IMR-90 (cell line): ENCODE results near the gene STAT1. TPM values are rescaled to one million over a fixed set of nuclear protein-coding genes. Genes with fewer than 3 reads are reported as not detected.

Experiments used
- ATAC-seq: fragments of 200-7000 bp; cut with Tn5 transposase; 2 replicates; pipeline ENCODE4 v1.9.1; 2020; ENCODE audit warnings: low read depth, mild to moderate bottlenecking, moderate library complexity
- BruUV-seq: library from RNA; stranded (reverse); fragments of 400-500 nt; replicated peaks from 2 replicates; lab custom pipeline; 2021; lab: Mats Ljungman, UMichigan
- CTCF ChIA-PET: fragments of 300-600 bp; formaldehyde crosslinking; extraction: SDS; loops from one replicate; lab custom pipeline; 2021; ENCODE audit warnings: antibody characterized with exemption; lab: Yijun Ruan, JAX
- POLR2A ChIA-PET: fragments of 300-600 bp; sonication (Branson Sonifier 250); formaldehyde crosslinking; loops from one replicate; lab custom pipeline; 2022; ENCODE audit warnings: antibody characterized with exemption; ENCODE audit not compliant: unreplicated experiment; lab: Charles Lee
- DNase-seq: peaks from one replicate; pipeline ENCODE4 v3.0.0; 2013
- H2AFZ ChIP-seq: replicated peaks from 2 replicates; pipeline ENCODE3; 2013; ENCODE audit warnings: low read length, mild to moderate bottlenecking; ENCODE audit not compliant: poor library complexity
- H2AK5ac ChIP-seq: 2 replicates; pipeline ENCODE4 v1.6.1; 2013; ENCODE audit warnings: low read depth, low read length, inconsistent platforms
- H2AK9ac ChIP-seq: replicated peaks from 2 replicates; pipeline ENCODE3; 2013; ENCODE audit warnings: mild to moderate bottlenecking, low read depth, low read length, moderate library complexity; ENCODE audit not compliant: poor library complexity
- H2BK120ac ChIP-seq: 2 replicates; pipeline ENCODE4 v1.6.1; 2013; ENCODE audit warnings: low read depth, low read length, inconsistent platforms
- H2BK15ac ChIP-seq: 3 replicates; pipeline ENCODE4 v1.6.1; 2013; ENCODE audit warnings: low read depth, low read length, inconsistent platforms
- H2BK20ac ChIP-seq: 2 replicates; pipeline ENCODE4 v1.6.1; 2013; ENCODE audit warnings: low read depth, mild to moderate bottlenecking, inconsistent platforms, low read length, moderate library complexity
- H2BK5ac ChIP-seq: 2 replicates; pipeline ENCODE4 v1.6.1; 2013; ENCODE audit warnings: mild to moderate bottlenecking, low read depth, low read length, inconsistent platforms; ENCODE audit not compliant: poor library complexity, severe bottlenecking
- H3K14ac ChIP-seq: replicated peaks from 2 replicates; pipeline ENCODE4 v1.6.1; 2013; ENCODE audit warnings: low read depth, low read length, inconsistent platforms
- H3K18ac ChIP-seq: 2 replicates; pipeline ENCODE4 v1.6.1; 2013; ENCODE audit warnings: low read depth, low read length, control low read depth
- H3K23ac ChIP-seq: 2 replicates; pipeline ENCODE4 v1.6.1; 2013; ENCODE audit warnings: low read depth, low read length, inconsistent platforms
- H3K27ac ChIP-seq: 2 replicates; pipeline ENCODE4 v1.5.1; 2013; ENCODE audit warnings: mild to moderate bottlenecking, control low read depth, low read length; ENCODE audit not compliant: insufficient read depth
- H3K27me3 ChIP-seq: 2 replicates; pipeline ENCODE4 v1.6.1; 2013; ENCODE audit warnings: low read length; ENCODE audit not compliant: control insufficient read depth, insufficient read depth
- H3K36me3 ChIP-seq: 2 replicates; pipeline ENCODE4 v1.6.1; 2013; ENCODE audit warnings: low read length, mixed read lengths; ENCODE audit not compliant: control insufficient read depth, insufficient read depth
- H3K4ac ChIP-seq: 2 replicates; pipeline ENCODE4 v1.6.1; 2013; ENCODE audit warnings: low read depth, low read length, inconsistent platforms
- H3K4me1 ChIP-seq: 2 replicates; pipeline ENCODE4 v1.6.1; 2013; ENCODE audit warnings: low read length, mixed read lengths; ENCODE audit not compliant: control insufficient read depth, insufficient read depth
- H3K4me2 ChIP-seq: 2 replicates; pipeline ENCODE4 v1.6.1; 2013; ENCODE audit warnings: low read depth, mild to moderate bottlenecking, control low read depth, low read length, moderate library complexity
- H3K4me3 ChIP-seq: 2 replicates; pipeline ENCODE4 v1.5.1; 2013; ENCODE audit warnings: low read depth, mild to moderate bottlenecking, control low read depth, low read length, moderate library complexity; ENCODE audit not compliant: insufficient read depth
- H3K56ac ChIP-seq: 2 replicates; pipeline ENCODE4 v1.6.1; 2013; ENCODE audit warnings: low read length, inconsistent platforms; ENCODE audit not compliant: insufficient read depth; ENCODE audit errors: extremely low read depth
- H3K79me1 ChIP-seq, 2 experiments: 2 replicates each; pipeline ENCODE4 v1.6.1; 2013; ENCODE audit warnings: low read length in 2 of 2, inconsistent platforms in 1 of 2, low read depth in 1 of 2
- H3K9ac ChIP-seq: 2 replicates; pipeline ENCODE4 v1.6.1; 2013; ENCODE audit warnings: low read depth, low read length, control low read depth
- H3K9me1 ChIP-seq: 2 replicates; pipeline ENCODE4 v1.6.1; 2013; ENCODE audit warnings: low read length, inconsistent platforms; ENCODE audit not compliant: insufficient read depth
- H3K9me3 ChIP-seq: 2 replicates; pipeline ENCODE4 v1.6.1; 2013; ENCODE audit warnings: low read length; ENCODE audit not compliant: control insufficient read depth, insufficient read depth
- H4K20me1 ChIP-seq: 2 replicates; pipeline ENCODE4 v1.6.1; 2013; ENCODE audit warnings: low read length, inconsistent platforms; ENCODE audit not compliant: insufficient read depth
- H4K5ac ChIP-seq: 2 replicates; pipeline ENCODE4 v1.6.1; 2013; ENCODE audit warnings: mild to moderate bottlenecking, low read depth, low read length, control low read depth
- H4K8ac ChIP-seq, 2 experiments: 2 replicates each; pipeline ENCODE4 v1.6.1; 2013; ENCODE audit warnings: low read depth in 2 of 2, low read length in 2 of 2, control low read depth in 1 of 2, inconsistent platforms in 1 of 2
- H4K91ac ChIP-seq: 2 replicates; pipeline ENCODE4 v1.6.1; 2013; ENCODE audit warnings: low read depth, low read length, inconsistent platforms; ENCODE audit not compliant: insufficient read depth
- BHLHE40 ChIP-seq: fragments of 150-350 bp; IDR thresholded peaks from 2 replicates; pipeline ENCODE4 v1.6.1; 2016; ENCODE audit warnings: mild to moderate bottlenecking, low read depth, low read length
- CHD1 ChIP-seq: IDR thresholded peaks from 2 replicates; pipeline ENCODE4 v1.6.1; 2012; ENCODE audit warnings: low read depth, low read length, improper control_type of control experiment
- MAFK ChIP-seq: IDR thresholded peaks from 2 replicates; pipeline ENCODE4 v1.6.1; 2012; ENCODE audit warnings: low read depth, low read length, improper control_type of control experiment
- MAZ ChIP-seq: IDR thresholded peaks from 2 replicates; pipeline ENCODE4 v1.6.1; 2012; ENCODE audit warnings: low read depth, mild to moderate bottlenecking, low read length, improper control_type of control experiment, moderate library complexity, borderline replicate concordance
- MXI1 ChIP-seq: IDR thresholded peaks from 2 replicates; pipeline ENCODE4 v1.6.1; 2012; ENCODE audit warnings: low read depth, mild to moderate bottlenecking, low read length, moderate library complexity, borderline replicate concordance
- RAD21 ChIP-seq: IDR thresholded peaks from 2 replicates; pipeline ENCODE4 v1.6.1; 2012; ENCODE audit warnings: low read length, improper control_type of control experiment
- RCOR1 ChIP-seq: IDR thresholded peaks from 2 replicates; pipeline ENCODE4 v1.6.1; 2012; ENCODE audit warnings: mild to moderate bottlenecking, low read length, improper control_type of control experiment; ENCODE audit not compliant: insufficient replicate concordance
- RFX5 ChIP-seq: IDR thresholded peaks from 2 replicates; pipeline ENCODE4 v1.8.0; 2012; ENCODE audit warnings: low read depth, mild to moderate bottlenecking, low read length, moderate library complexity
- SMC3 ChIP-seq: fragments of 150-350 bp; IDR thresholded peaks from 2 replicates; pipeline ENCODE4 v1.6.1; 2016; ENCODE audit warnings: low read depth, mild to moderate bottlenecking, antibody characterized with exemption, low read length, moderate library complexity
- WGBS, 2 experiments: methylation state at CpG; one replicate each; pipeline versions ENCODE4 v1.1.5 to v1.1.7; 2013; ENCODE audit warnings: missing lambda C conversion rate in 2 of 2; ENCODE audit not compliant: insufficient read length in 1 of 2; ENCODE audit errors: extremely low coverage in 2 of 2; 5-methylcytosine and 5-hydroxymethylcytosine counted together
- dilution Hi-C: fragments of 300-500 bp; cut with HindIII; formaldehyde crosslinking; loops from one replicate; pipeline ENCODE4 v1.14.3; 2018; ENCODE audit warnings: low sequenced_read_pairs; ENCODE audit not compliant: unreplicated experiment
- in situ Hi-C: fragments of 300-500 bp; cut with MboI; formaldehyde crosslinking; loops from 3 replicates; pipeline ENCODE4 v1.14.3; 2019; ENCODE audit warnings: low sequenced_read_pairs, inconsistent platforms, mixed read lengths
- intact Hi-C: fragments of 100-400 bp; cut with micrococcal nuclease; formaldehyde crosslinking; loops from 2 replicates; pipeline ENCODE4 v1.10.0; 2022
- polyA plus RNA-seq, 3 experiments: library from polyadenylated mRNA; depleted of rRNA; stranded (reverse); fragments of >200 nt; gene quantifications; 2 replicates each; pipeline ENCODE4 v1.2.3, GENCODE V29; 2012; ENCODE audit warnings: low replicate concordance in 1 of 3
- total RNA-seq: library from RNA; depleted of rRNA; stranded (reverse); fragments of >200 nt; gene quantifications from 2 replicates; pipeline ENCODE4 v1.2.3, GENCODE V29; 2012
- TF ChIP-seq, protein P1 (sequence below): conservative IDR thresholded peaks from 2 replicates; pipeline ENCODE4 v1.5.1; 2012; ENCODE audit warnings: mild to moderate bottlenecking, low read depth, low read length, improper control_type of control experiment
- TF ChIP-seq, protein P2 (sequence below): fragments of 150-350 bp; IDR thresholded peaks from 2 replicates; pipeline ENCODE4 v1.6.1; 2016; ENCODE audit warnings: low read depth, mild to moderate bottlenecking, low read length, moderate library complexity, borderline replicate concordance
- TF ChIP-seq, protein P3 (sequence below): fragments of 150-350 bp; IDR thresholded peaks from 2 replicates; pipeline ENCODE4 v1.6.1; 2017; ENCODE audit warnings: mild to moderate bottlenecking, antibody characterized with exemption, low read length, low read depth

STAT1 gene
- total and polyA plus RNA-seq, 2 of the 4 experiments (the other 2 are of a cell fraction): 43.2 to 67.9 TPM

DNA sequence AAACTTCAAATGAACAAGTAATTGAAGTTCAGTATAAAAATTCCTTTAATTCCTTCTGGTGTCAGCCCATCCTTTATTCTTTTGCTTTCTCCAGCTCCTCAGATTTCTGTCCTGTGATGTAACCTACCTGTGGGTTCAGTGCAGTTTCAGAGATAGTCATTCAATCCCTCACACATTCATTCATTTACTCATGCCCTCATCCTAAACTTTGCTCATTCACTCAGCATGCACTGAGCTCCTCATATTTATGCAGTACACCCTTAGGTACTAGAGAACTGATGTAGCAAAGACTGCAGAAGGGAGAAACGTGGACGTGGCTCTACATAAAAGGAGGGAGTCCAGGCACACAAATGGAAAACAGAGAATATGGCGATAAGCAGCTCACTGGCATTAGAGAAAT is 45.3 kb upstream of the STAT1 start:
- Histone ChIP-seq H3K18ac (no peak overlapping the region), H2BK15ac (no peak overlapping the region), H3K36me3 (no peaks in the 10 kb centered on the region), H3K4ac (no peak overlapping the region), H3K4me3 (no peak overlapping the region), H4K91ac (no peak overlapping the region), H3K23ac (no peak overlapping the region; the same call in 1 of the 2 replicates), H3K79me1 (no peaks in the 10 kb centered on the region), H3K4me2 (no peak overlapping the region), H2BK120ac (no peak overlapping the region), H3K4me1 (no peaks in the 10 kb centered on the region), H2BK5ac (no peak overlapping the region), H4K20me1 (no peaks in the 10 kb centered on the region), H4K8ac (no peak overlapping the region), H2AK5ac (no peak overlapping the region), H3K27me3 (no peaks in the 10 kb centered on the region), H3K27ac (no peak overlapping the region), H3K9me1 (no peaks in the 10 kb centered on the region), H3K56ac (no peak overlapping the region), H3K14ac (no peak overlapping the region), H2AK9ac (no peak overlapping the region), H2AFZ (no peak overlapping the region), H2BK20ac (no peak overlapping the region), H4K5ac (no peak overlapping the region), H3K9ac (no peak overlapping the region), H3K9me3 (no peaks in the 10 kb centered on the region)
- DNase-seq (no peak), ATAC-seq (no peak)
- ChIA-PET POLR2A (no interaction called here), CTCF (interaction anchor here (1.1 kb wide), 1 partner anchor 96 kb away, joined by 3 read pairs; no protein-coding TSS in a partner anchor)
- TF ChIP-seq CHD1 (no peak), RAD21 (no peak), RCOR1 (no peak), MXI1 (no peak), SMC3 (no peak), MAFK (no peak), MAZ (no peak), BHLHE40 (no peak), RFX5 (no peak)
- TF ChIP-seq, protein P1, sequence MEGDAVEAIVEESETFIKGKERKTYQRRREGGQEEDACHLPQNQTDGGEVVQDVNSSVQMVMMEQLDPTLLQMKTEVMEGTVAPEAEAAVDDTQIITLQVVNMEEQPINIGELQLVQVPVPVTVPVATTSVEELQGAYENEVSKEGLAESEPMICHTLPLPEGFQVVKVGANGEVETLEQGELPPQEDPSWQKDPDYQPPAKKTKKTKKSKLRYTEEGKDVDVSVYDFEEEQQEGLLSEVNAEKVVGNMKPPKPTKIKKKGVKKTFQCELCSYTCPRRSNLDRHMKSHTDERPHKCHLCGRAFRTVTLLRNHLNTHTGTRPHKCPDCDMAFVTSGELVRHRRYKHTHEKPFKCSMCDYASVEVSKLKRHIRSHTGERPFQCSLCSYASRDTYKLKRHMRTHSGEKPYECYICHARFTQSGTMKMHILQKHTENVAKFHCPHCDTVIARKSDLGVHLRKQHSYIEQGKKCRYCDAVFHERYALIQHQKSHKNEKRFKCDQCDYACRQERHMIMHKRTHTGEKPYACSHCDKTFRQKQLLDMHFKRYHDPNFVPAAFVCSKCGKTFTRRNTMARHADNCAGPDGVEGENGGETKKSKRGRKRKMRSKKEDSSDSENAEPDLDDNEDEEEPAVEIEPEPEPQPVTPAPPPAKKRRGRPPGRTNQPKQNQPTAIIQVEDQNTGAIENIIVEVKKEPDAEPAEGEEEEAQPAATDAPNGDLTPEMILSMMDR: no peak
- TF ChIP-seq, protein P2, sequence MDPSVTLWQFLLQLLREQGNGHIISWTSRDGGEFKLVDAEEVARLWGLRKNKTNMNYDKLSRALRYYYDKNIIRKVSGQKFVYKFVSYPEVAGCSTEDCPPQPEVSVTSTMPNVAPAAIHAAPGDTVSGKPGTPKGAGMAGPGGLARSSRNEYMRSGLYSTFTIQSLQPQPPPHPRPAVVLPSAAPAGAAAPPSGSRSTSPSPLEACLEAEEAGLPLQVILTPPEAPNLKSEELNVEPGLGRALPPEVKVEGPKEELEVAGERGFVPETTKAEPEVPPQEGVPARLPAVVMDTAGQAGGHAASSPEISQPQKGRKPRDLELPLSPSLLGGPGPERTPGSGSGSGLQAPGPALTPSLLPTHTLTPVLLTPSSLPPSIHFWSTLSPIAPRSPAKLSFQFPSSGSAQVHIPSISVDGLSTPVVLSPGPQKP: no peak
- TF ChIP-seq, protein P3, sequence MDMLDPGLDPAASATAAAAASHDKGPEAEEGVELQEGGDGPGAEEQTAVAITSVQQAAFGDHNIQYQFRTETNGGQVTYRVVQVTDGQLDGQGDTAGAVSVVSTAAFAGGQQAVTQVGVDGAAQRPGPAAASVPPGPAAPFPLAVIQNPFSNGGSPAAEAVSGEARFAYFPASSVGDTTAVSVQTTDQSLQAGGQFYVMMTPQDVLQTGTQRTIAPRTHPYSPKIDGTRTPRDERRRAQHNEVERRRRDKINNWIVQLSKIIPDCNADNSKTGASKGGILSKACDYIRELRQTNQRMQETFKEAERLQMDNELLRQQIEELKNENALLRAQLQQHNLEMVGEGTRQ: no peak
- no CpG with 5 or more reads among the region's 3 CpGs for WGBS, 2 experiments
- intact Hi-C loops: no loop called here
- no TSS peak for BruUV-seq
- dilution Hi-C loops: no loop called here
- in situ Hi-C loops: loop anchor here (10.0 kb wide), 1 partner anchor 435 kb away; no protein-coding TSS in a partner anchor
